Neural cell (in vitro differentiated cells): ENCODE measurements around the gene EPS8. TPM values are rescaled to one million over a fixed set of nuclear protein-coding genes. Genes with fewer than 3 reads are reported as not detected.
"Not testable (repeated sequence)": the region's sequence is repeated elsewhere in the genome, so short reads cannot be mapped to it uniquely, and the experiment has no call there.

Source experiments
- H2AFZ ChIP-seq: fragments of 200-600, 300-800 bp; sonication (generic), shearing (Covaris generic); 2 replicates; pipeline ENCODE4 v1.6.0; 2014; ENCODE audit warnings: low read depth, mild to moderate bottlenecking, antibody characterized with exemption, low read length, moderate library complexity
- H3F3A ChIP-seq: fragments of 200-600 bp; shearing (Covaris generic); 2 replicates; pipeline ENCODE4 v1.6.1; 2016; ENCODE audit warnings: mild to moderate bottlenecking, moderate library complexity, mixed read lengths, antibody characterized with exemption, low read length; ENCODE audit not compliant: insufficient read depth, poor library complexity, severe bottlenecking
- H3K27ac ChIP-seq: fragments of 200-600, 300-800 bp; sonication (generic), shearing (Covaris generic); 2 replicates; pipeline ENCODE4 v1.5.1; 2014; ENCODE audit warnings: mild to moderate bottlenecking, low read length, moderate library complexity
- H3K27me3 ChIP-seq: fragments of 300-800, 200-600 bp; sonication (generic), shearing (Covaris generic); 2 replicates; pipeline ENCODE4 v1.6.0; 2014; ENCODE audit warnings: mild to moderate bottlenecking, low read depth, low read length, moderate library complexity; ENCODE audit not compliant: insufficient read depth
- H3K36me3 ChIP-seq: fragments of 300-800, 200-600 bp; sonication (generic), shearing (Covaris generic); 2 replicates; pipeline ENCODE4 v1.5.1; 2014; ENCODE audit warnings: mild to moderate bottlenecking, antibody characterized with exemption, low read length, moderate library complexity; ENCODE audit not compliant: insufficient read depth
- H3K4me2 ChIP-seq: fragments of 300-800, 200-600 bp; sonication (generic), shearing (Covaris generic); 2 replicates; pipeline ENCODE4 v1.6.0; 2014; ENCODE audit warnings: mild to moderate bottlenecking, low read length
- H3K4me3 ChIP-seq: fragments of 300-800, 200-600 bp; sonication (generic), shearing (Covaris generic); 2 replicates; pipeline ENCODE4 v1.5.1; 2014; ENCODE audit warnings: mild to moderate bottlenecking, low read length, moderate library complexity
- H3K79me2 ChIP-seq: fragments of 200-600 bp; shearing (Covaris generic); replicated peaks from 2 replicates; pipeline ENCODE4 v1.6.0; 2014; ENCODE audit warnings: mild to moderate bottlenecking, low read length, moderate library complexity; ENCODE audit not compliant: insufficient read depth
- H3K9ac ChIP-seq: fragments of 300-800, 200-600 bp; sonication (generic), shearing (Covaris generic); 2 replicates; pipeline ENCODE4 v1.6.1; 2016; ENCODE audit warnings: mild to moderate bottlenecking, low read length, mixed read lengths
- H3K9me2 ChIP-seq: fragments of 200-600 bp; shearing (Covaris generic); 2 replicates; pipeline ENCODE4 v1.6.1; 2016; ENCODE audit warnings: mild to moderate bottlenecking, low read length, mixed read lengths; ENCODE audit not compliant: insufficient read depth
- H3K9me3 ChIP-seq: fragments of 200-600, 300-800 bp; sonication (generic), shearing (Covaris generic); 2 replicates; pipeline ENCODE4 v1.6.1; 2016; ENCODE audit warnings: mild to moderate bottlenecking, mixed run types, low read length, moderate library complexity, mixed read lengths
- H4K20me1 ChIP-seq: fragments of 200-600 bp; shearing (Covaris generic); 2 replicates; pipeline ENCODE4 v1.6.1; 2016; ENCODE audit warnings: mild to moderate bottlenecking, mixed run types; ENCODE audit not compliant: insufficient read depth
- CTCF ChIP-seq: fragments of 450-650 bp; IDR thresholded peaks from 2 replicates; pipeline ENCODE4 v1.5.1; 2014; ENCODE audit warnings: antibody characterized with exemption, mild to moderate bottlenecking, moderate library complexity; ENCODE audit not compliant: poor library complexity, severe bottlenecking
- EP300 ChIP-seq: fragments of 450-650 bp; conservative IDR thresholded peaks from 2 replicates; pipeline ENCODE4 v1.6.1; 2014; ENCODE audit warnings: antibody characterized with exemption, mild to moderate bottlenecking, moderate library complexity; ENCODE audit not compliant: poor library complexity, severe bottlenecking
- EZH2 ChIP-seq: fragments of 200-600, 300-800 bp; shearing (Covaris generic), sonication (generic); IDR thresholded peaks from 2 replicates; pipeline ENCODE4 v1.6.1; 2014; ENCODE audit warnings: antibody characterized with exemption, low read length, borderline replicate concordance, mild to moderate bottlenecking; ENCODE audit not compliant: insufficient read depth, poor library complexity, severe bottlenecking
- MXI1 ChIP-seq: fragments of 450-650 bp; conservative IDR thresholded peaks from 2 replicates; pipeline ENCODE4 v1.6.1; 2014; ENCODE audit warnings: antibody characterized with exemption, mild to moderate bottlenecking; ENCODE audit not compliant: poor library complexity, severe bottlenecking
- POLR2AphosphoS5 ChIP-seq: IDR thresholded peaks from 2 replicates; pipeline ENCODE4 v1.6.1; 2012
- RAD21 ChIP-seq: fragments of 450-650 bp; conservative IDR thresholded peaks from 2 replicates; pipeline ENCODE4 v1.6.1; 2014; ENCODE audit warnings: antibody characterized with exemption, mild to moderate bottlenecking, moderate library complexity
- REST ChIP-seq: IDR thresholded peaks from 2 replicates; pipeline ENCODE4 v1.6.1; 2012; ENCODE audit warnings: borderline replicate concordance
- SMC3 ChIP-seq: fragments of 450-650 bp; conservative IDR thresholded peaks from 2 replicates; pipeline ENCODE4 v1.6.1; 2014; ENCODE audit warnings: antibody characterized with exemption, mild to moderate bottlenecking, moderate library complexity; ENCODE audit not compliant: poor library complexity
- TAF1 ChIP-seq: IDR thresholded peaks from 2 replicates; pipeline ENCODE4 v1.6.1; 2012; ENCODE audit warnings: low read depth
- polyA plus RNA-seq: library from polyadenylated mRNA; depleted of rRNA; stranded (reverse); fragments of >200 nt; gene quantifications from 2 replicates; pipeline ENCODE4 v1.2.3, GENCODE V29; 2014

Gene EPS8
- polyA plus RNA-seq, 1 donor from 2014 or later = 12.2 TPM

- Histone ChIP-seq H3K36me3 (no peaks in the 10 kb centered on the region), H3K79me2 (no peaks in the 10 kb centered on the region), H4K20me1 (no peaks in the 10 kb centered on the region), H3K4me3 (no peak overlapping the region), H3K9me3 (no peaks in the 10 kb centered on the region), H3K27ac (no peak overlapping the region), H2AFZ (no peak overlapping the region), H3K9me2 (no peaks in the 10 kb centered on the region), H3K9ac (no peak overlapping the region), H3K27me3 (no peaks in the 10 kb centered on the region), H3F3A (no peaks in the 10 kb centered on the region), H3K4me2 (no peak overlapping the region)
- TF ChIP-seq RAD21 (no peak), REST (no peak), EZH2 (no peak), TAF1 (no peak), EP300 (no peak), POLR2AphosphoS5 (no peak), MXI1 (no peak), CTCF (no peak), SMC3 (no peak)
These were observed 39.3 kb downstream of the EPS8 start for GRCh38 chr12:15749937-15750336.

- H3K79me2 ChIP-seq, H3K4me2 ChIP-seq: not testable (repeated sequence)
These were observed 47.3 kb downstream of the EPS8 start for GRCh38 chr12:15741870-15742269.

GRCh38 chr12:15741082-15741481 lies 48.1 kb downstream of the EPS8 start:
- Histone ChIP-seq H3K9ac (no peak overlapping the region), H3K9me3 (no peaks in the 10 kb centered on the region), H3K9me2 (no peaks in the 10 kb centered on the region), H3K27me3 (no peaks in the 10 kb centered on the region), H3F3A (no peaks in the 10 kb centered on the region), H3K27ac (no peak overlapping the region), H3K4me2 (no peak overlapping the region), H3K79me2 (no peaks in the 10 kb centered on the region), H4K20me1 (no peaks in the 10 kb centered on the region), H3K4me3 (no peak overlapping the region), H3K36me3 (no peaks in the 10 kb centered on the region), H2AFZ (no peak overlapping the region)
- TF ChIP-seq EZH2 = no peak
- TF ChIP-seq CTCF = no peak
- TF ChIP-seq EP300 = no peak
- no peak for TF ChIP-seq TAF1
- no peak for TF ChIP-seq POLR2AphosphoS5
- no peak for TF ChIP-seq MXI1
- no peak for TF ChIP-seq REST
- no peak for TF ChIP-seq RAD21
- no peak for TF ChIP-seq SMC3

More at GRCh38 chr12:15741870-15742269, 47.3 kb downstream of the EPS8 start:
- not testable (repeated sequence) for H3K27ac ChIP-seq, H3F3A ChIP-seq, H3K9me2 ChIP-seq, H3K9me3 ChIP-seq, H3K4me3 ChIP-seq, H3K9ac ChIP-seq, H3K36me3 ChIP-seq, H4K20me1 ChIP-seq, H2AFZ ChIP-seq, H3K27me3 ChIP-seq
